NCI-H2171 (cell line): ENCODE results near the gene MAPT.

ENCODE experiments used
- DNase-seq: peaks from one replicate; lab custom pipeline; 2025; lab: John Stamatoyannopoulos, UW

Gene MAPT

DNA sequence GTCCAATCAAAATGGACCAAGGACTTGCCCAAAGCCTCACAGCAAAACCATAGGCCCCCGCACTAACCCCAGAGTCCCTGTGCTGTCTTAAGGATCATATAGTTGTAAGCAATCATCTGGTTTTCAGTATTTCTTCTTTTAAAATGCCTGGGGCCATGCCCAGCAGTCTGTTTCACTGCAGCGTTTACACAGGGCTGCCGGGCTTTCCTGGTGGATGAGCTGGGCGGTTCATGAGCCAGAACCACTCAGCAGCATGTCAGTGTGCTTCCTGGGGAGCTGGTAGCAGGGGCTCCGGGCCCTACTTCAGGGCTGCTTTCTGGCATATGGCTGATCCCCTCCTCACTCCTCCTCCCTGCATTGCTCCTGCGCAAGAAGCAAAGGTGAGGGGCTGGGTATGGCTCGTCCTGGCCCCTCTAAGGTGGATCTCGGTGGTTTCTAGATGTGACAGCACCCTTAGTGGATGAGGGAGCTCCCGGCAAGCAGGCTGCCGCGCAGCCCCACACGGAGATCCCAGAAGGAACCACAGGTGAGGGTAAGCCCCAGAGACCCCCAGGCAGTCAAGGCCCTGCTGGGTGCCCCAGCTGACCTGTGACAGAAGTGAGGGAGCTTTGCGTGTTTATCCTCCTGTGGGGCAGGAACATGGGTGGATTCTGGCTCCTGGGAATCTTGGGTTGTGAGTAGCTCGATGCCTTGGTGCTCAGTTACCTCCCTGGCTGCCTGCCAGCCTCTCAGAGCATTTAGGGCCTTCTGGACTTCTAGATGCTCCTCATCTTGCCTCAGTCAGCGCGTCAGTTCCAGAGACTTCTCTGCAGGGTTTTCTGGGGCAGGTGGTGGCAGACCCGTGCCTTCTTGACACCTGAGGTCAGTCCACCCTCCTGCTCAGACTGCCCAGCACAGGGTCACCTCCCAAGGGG is 79.8 kb downstream of the MAPT start:
- peak; percentile 14 for DNase-seq

DNA sequence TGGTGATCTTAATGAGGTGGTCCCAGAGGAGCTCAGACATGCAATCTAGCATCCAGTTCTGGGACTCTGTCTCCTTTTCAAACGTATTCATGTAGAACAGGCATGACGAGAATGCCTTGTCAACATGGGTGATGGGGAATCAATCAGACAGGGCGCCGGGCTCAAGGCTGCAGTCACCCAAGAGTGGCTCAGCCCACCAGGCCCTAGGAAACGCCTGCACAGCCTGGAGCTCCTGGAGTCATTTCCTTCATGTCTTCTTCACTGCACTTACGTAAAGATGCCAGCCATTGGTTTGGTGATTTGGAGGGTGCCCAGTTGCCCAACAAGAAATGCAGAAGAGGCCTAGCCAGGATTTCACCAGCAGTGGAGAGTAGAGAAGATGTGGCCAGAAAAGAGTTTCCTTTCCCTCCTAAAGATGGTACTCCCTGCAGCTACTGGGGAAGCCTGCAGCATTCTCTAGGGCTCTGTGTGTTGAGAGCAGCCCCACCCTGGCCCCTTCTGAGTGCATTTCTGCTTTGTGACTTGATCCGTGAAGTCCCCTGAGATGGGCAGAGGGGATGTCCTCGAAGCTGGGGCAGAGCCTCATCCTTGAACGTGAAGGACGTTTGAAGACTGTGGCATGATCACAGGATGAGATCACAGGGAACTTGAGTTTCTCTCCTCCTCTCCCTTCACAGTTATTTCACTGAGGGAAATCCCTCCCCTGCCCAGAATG is 80.7 kb downstream of the MAPT start:
- no peak for DNase-seq

DNA sequence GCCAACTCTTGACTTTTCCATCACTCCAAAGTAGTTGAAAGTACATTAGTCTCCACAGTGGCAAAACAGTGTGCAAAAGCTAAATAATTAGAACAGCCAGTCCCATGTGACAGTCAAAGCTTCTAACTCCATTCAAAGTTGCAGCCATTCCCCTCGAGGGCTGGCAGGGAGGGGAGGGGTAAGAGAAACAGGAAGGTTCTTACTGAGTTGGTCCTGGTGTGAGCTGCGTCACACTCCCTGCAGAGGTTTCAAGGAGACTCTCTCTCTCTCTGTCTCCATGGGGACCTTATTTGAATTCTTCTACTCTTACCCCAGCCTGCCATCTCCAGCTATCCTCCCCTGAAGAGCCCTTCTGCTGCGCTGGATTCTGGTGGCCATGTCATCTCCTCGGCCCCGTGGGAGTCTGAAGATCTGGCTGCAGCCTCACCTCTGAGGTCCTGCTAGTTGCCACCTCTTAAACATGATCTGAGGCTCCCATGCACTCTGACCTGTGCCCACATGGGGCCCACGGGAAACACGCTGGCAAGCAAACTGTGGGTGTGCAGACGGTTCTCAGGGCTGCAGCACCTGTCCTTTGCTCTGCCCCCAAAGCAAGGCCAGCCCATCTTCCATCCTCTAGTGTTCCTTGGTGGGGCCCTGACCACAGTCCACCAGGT is 81.4 kb downstream of the MAPT start:
- no peak for DNase-seq

- DNase-seq = no peak
Measured at GRCh38 chr17:45976391-45976754, 82.0 kb downstream of the MAPT start.

DNA sequence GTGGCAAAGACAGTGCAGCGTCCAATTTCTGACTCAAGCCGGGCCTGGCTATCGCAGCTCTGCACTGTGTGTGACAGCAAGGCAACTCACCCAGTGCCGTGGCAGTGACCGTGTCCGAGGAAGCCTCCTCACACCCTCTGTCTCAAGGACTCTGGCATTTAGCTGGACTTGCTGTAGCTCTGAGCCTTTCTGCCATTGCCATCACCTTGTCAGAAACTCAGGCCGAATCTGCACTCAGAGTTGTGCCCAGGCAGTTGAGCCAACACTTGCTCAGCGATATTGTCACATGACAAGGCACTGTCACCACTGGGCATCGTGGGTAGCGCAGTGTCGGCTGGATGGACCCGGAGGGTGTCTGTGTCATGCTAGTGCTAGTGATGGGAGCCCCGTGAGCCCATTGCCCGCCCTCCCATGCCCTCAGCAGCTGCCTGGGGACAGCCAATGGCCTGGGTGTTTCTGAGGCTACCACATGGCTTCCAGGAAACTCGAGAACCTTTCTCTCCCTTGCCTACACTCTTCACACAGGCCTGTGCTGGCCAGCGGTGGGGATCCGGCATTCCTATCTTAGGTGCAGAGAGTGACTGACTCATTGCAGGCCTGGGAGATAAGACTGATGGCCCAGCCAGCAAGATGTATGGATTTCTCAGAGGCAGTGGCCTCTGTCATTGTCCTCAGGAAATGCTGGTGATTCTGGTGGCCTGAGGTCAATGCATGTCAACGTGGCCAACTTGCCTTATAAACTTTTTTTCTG is 82.6 kb downstream of the MAPT start:
- DNase-seq = no peak

- no peak for DNase-seq
Measured at GRCh38 chr17:45977506-45977824, 83.1 kb downstream of the MAPT start.

DNA sequence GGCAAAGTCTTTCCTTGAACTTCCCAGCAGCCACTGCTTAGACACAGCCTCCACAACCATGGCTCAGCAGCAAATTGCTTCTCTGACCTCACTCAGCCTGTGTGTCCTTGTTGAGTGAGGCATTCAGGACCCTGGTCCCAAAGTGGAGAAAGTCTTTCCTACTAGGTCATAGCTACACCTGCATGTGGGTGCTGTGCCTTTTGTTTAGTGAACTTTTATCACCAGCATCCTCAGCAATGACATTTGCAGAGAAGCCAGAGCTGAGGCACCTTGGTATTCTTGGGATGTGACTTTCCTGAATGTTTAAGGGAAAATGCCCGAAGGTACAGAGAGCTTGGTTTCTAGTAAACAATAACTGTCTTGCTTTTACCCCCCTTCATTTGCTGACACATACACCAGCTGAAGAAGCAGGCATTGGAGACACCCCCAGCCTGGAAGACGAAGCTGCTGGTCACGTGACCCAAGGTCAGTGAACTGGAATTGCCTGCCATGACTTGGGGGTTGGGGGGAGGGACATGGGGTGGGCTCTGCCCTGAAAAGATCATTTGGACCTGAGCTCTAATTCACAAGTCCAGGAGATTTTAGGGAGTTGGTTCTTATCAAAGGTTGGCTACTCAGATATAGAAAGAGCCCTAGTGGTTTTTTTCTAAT is 83.7 kb downstream of the MAPT start:
- no peak for DNase-seq

DNA sequence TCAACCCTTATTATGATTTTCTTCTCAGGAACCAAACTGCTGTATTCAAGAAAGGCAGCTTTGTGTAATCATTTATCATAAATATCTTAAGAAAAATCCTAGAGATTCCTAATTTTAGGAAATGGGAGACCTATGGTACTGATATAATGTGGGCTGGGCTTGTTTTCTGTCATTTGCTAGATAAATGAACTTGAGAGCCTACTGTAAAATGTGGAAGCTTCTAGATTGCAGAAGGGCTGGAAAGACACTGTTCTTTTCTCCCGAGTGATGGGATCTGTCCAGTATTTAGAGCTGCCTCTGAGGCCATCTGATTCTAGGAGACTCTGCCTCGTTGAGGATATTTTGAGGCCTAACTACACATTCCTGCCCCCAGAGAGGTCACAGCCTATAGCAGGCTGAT is 84.8 kb downstream of the MAPT start:
- DNase-seq = no peak

- DNase-seq = no peak
Measured at GRCh38 chr17:45980855-45981254, 86.5 kb downstream of the MAPT start.

- no peak for DNase-seq
Measured at GRCh38 chr17:45981306-45981705, 87.0 kb downstream of the MAPT start.

GRCh38 chr17:45982791-45983613 is 88.6 kb downstream of the MAPT start:
- DNase-seq = no peak

GRCh38 chr17:45983614-45984310 is 89.4 kb downstream of the MAPT start:
- DNase-seq = no peak

- DNase-seq = no peak
Measured at GRCh38 chr17:45984368-45984767, 90.0 kb downstream of the MAPT start.

GRCh38 chr17:45985447-45985846 is 91.1 kb downstream of the MAPT start:
- DNase-seq = no peak

DNA sequence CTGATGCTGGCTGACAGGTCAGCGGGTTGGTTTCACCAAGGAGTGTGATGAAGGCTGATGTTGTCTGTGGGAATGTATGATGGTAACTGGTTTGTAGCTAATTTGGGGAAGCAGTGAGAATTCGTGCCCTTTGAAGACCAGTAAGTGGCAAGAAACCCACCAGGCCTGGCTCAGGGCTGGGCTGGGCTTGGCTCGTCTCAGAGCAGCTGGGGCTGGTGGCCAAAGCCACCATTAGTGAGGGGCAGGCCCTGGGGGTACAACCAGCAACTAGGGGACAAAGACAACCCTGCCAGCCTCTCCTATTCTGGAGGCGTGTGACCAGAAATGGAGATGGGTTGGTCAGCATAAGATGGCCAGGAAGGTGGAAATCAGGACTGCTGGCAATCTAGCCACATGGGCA is 91.7 kb downstream of the MAPT start:
- no peak for DNase-seq

GRCh38 chr17:45987706-45988105 is 93.4 kb downstream of the MAPT start:
- no peak for DNase-seq

DNA sequence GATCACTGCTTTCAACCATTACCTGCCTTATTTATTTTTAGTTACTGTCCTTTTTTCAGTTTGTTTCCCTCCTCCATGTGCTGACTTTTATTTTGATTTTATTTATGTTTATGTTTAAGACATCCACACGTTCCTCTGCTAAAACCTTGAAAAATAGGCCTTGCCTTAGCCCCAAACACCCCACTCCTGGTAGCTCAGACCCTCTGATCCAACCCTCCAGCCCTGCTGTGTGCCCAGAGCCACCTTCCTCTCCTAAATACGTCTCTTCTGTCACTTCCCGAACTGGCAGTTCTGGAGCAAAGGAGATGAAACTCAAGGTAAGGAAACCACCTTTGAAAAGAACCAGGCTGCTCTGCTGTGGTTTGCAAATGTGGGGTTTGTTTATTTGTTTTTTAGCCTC is 95.4 kb downstream of the MAPT start:
- no peak for DNase-seq

GRCh38 chr17:45990886-45991285 is 96.5 kb downstream of the MAPT start:
- no peak for DNase-seq

DNA sequence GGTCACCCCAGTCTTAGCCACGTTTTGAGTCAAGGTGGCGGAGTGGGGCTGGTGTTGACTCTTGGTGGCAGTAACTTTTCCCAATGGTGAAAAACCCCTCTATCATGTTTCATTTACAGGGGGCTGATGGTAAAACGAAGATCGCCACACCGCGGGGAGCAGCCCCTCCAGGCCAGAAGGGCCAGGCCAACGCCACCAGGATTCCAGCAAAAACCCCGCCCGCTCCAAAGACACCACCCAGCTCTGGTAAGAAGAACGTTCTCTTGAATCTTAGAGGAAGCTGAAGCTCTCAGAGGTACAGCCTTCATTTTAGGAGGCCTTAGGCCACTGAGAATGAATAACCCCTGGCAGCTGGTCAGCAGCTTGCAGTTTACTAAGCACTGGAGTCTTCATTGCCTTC is 97.0 kb downstream of the MAPT start:
- DNase-seq = no peak

GRCh38 chr17:45992175-45992574 is 97.8 kb downstream of the MAPT start:
- no peak for DNase-seq
